ENCODE data around the gene SRRM4.

The SRRM4 gene

DNA sequence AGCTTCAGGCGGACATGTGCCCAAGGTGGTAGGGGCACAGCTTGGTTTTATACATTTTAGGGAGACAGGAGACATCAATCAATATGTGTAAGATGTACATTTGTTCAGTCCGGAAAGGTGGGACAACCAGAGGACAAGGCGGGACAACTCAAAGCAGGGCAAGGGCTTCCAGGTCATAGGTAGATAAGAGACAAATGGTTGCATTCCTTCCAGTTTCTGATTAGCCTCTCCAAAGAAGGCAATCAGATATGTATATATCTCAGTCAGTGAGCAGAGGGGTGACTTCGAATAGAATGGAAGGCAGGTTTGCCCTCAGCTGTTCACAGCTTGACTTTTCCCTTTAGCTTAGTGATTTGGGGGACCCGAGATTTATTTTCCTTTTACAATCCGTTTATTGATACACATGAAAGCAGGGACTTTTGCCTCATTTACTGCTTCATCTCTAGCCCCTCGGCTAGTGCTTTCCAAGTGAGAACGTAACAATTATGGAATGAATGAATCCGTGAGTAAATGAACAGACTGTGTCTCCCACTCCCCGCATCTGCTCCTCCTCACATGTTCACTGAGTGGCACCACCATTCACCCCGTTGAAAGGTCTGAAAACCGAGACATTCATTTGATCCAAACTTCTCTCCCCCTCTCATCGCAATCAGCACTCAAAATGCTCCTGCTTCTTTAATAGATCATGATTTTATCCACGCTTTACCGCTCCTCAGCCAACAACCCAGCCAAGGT is 190.5 kb downstream of the SRRM4 start:
- no peak for DNase-seq

DNA sequence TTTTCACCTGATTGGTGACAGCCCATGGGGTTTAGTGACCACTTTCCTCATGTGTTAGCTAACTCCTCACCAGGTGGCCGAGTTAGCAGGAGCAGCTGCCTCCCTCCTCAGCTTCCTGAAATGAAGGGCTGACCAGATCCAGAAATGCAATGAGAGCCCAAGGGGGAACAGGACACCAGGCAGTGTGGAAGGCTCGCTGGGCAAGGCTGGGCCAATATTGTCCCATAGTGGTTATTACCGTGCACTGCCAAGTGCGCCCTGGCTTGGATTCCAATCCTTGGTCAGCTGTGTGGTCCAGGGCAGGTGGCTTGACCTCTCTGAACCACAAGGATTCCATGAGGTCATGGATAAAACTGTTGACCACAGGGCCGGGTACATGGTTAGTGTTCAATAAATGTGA is 193.7 kb downstream of the SRRM4 start:
- no peak for DNase-seq

DNA sequence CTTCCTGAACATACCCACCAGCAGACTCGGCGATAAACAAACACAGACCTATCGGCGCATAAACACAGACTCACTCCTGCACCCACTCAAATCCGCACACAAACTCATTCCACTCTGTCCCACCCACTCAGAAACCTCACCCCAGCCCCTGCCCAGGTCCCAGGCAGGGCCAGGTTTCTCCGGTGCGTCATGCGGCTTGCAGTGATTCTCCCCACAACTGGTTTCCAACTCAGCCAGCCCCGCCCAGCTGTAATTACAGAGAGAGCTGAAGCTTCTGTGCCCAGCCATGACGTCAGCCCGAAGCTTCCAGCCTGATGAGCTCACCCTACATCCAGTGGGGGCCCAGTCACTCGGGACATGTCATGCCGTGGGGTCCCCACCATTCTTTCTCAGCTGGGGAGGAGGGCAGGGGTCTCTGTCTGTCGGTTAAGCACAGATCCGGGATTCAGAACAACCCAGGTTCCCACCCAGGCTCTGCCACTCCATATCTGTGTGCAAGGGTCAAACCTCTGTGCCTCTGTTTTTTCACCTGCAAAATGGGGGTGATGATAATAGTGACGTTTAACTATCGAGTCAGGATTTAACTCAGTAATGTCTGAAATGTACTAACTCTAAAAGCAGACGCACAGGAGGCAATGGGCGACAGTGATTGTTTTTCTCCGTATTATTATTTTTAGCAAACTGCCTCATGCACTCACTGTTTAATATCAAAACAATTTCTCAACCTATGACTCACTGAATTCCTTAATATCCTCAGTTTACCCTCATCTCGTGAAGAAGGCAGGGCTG is 195.1 kb downstream of the SRRM4 start:
- DNase-seq: no peak

DNA sequence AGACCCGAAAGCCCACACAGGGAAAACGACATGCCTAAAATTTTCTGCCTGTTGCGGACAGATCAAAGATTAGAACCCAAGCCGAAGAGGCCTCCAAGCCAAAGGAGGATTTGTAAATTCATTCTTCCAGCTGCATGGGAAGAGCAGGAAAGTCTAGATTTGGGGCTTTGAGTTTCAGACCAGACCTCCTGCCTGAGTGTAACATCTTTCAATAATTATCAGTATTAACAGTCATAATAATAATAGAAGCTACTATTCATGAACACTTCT is 195.7 kb downstream of the SRRM4 start:
- no peak for DNase-seq

DNA sequence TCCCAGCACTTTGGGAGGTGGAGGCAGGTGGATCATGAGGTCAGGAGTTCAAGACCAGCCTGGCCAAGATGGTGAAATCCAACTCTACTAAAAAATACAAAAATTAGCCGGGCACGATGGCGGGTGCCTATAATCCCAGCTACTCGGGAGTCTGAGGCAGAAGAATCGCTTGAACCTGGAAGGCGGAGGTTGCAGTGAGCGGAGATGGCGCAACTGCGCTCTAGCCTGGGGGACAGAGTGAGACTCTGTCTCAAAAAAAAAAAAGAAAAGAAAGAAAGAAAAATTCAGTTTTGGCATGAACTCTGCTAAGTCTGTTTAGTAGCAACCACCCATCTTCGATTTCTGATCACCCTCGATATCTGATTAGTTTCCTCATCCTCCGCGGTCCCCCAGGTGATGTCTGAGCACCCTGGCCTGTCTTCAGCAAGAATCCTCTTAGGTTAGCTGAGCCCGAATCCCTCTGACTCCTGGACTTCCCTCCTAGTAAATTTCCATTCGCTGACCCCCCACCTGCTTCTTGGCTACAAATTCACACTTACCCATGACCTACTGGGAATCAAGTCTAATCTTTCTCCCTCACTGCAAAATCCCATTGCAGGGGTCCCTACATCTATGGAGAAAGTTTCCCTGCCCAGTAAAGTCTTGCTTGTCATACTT is 196.5 kb downstream of the SRRM4 start:
- no peak for DNase-seq

DNA sequence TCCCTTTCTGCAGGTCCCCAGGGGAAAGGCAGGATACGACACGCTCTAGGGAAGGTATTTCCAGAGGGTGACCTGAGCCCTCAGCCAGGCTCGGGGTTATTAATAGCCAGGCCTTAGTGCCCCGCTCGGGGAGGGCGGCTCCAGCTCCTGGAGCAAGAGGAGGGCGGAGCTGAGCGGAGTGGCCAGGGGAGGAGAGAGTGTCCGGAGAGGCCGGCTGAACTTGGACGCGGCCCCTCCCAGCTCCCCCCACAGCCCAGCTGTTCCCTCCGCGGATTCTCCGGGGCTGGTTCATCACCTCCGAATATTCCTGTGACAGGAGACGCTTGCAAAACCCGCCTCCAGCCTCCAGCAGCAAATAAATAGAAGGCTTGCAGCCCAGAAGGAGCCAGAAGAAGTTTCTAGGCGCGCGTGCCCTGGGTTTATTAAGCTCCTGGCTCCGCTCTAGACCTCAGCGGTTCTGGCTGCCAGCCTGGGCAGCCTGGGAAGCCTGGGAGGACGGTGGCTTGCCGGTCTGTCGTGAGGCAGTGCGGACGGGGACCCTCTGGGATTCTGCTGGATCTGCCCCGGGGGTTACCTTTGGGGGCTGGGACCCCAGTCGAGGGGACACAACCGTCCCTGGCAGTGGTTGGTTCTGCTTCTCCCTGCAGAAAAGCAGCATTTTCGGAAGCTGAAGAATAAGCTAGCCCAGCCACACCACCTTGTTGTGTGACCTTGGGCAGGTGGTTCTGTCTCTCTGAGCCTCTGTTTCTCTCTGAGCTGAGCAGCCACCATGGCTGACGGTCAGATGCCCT is 197.4 kb downstream of the SRRM4 start, which contains the start of gene HSPB8:
Gene HSPB8, plus strand, starts transcription at position 388 of the 791 bp plus-strand sequence. Its CDS starts 382 bp downstream, at position 770.
- DNase-seq: no peak

DNA sequence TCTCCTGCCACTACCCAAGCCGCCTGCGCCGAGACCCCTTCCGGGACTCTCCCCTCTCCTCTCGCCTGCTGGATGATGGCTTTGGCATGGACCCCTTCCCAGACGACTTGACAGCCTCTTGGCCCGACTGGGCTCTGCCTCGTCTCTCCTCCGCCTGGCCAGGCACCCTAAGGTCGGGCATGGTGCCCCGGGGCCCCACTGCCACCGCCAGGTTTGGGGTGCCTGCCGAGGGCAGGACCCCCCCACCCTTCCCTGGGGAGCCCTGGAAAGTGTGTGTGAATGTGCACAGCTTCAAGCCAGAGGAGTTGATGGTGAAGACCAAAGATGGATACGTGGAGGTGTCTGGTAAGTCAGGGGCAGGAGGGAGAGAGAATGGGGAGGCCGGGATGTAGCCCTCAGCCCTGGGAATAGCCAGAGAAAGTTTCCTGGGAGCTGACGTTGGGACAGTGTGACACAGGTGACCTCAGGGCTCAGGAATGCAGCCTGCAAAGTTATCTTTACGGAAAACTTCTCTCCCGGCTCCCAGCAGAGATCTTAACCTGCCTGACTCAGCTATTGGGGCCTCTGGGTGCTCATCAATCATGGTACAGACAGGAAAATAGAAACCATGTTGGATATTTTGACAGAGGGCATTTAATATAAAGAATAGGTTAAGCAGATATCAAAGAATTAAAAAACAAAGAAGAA is 198.1 kb downstream of the SRRM4 start:
- no peak for DNase-seq

DNA sequence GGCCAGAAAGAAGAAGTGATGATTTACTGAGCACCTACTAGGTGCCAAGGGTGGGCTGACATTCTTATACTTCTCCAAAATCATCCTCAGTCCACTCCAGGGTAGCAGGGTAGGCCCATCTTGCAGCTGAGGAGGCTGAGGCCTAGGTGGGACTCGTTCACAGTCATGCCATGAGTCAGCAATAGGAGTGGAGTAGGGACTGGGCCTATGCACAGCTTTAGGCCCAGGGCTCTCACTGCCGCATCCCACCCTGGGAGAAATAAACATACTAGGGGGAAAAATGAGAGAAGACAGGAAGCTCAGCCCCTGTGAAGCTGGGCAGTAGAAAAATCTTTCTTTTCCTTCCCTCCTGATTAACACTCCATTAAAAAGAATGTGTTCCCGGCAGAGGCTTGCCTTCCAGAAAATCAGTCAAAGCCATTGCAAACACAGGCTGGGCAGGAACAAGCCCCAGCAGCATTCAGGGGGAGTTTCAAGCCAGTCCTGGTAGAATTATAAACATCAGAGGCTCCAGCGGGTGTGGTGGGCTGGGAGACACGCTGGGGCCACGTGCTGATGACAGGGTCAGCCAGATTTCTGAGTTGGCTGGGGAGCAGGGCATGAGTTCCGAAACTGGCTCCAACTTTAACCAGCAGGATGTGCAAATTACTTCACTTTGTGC is 199.2 kb downstream of the SRRM4 start:
- DNase-seq: no peak

DNA sequence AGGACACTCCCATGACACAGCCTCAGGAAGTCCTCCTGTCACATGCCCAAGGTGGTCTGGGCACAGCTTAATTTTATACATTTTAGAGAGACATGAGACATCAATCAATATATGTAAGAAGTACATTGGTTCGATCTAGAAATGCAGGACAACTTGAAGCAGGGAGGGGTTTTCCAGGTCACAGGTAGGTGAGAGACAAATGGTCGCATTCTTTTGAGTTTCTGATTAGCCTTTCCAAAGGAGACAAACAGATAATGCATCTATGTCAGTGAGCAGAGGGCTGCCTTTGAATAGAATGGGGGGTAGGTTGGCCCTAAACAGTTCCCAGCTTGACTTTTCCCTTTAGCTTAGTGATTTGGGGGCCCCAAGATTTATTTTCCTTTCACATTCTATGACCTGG is 199.9 kb downstream of the SRRM4 start:
- DNase-seq: no peak

DNA sequence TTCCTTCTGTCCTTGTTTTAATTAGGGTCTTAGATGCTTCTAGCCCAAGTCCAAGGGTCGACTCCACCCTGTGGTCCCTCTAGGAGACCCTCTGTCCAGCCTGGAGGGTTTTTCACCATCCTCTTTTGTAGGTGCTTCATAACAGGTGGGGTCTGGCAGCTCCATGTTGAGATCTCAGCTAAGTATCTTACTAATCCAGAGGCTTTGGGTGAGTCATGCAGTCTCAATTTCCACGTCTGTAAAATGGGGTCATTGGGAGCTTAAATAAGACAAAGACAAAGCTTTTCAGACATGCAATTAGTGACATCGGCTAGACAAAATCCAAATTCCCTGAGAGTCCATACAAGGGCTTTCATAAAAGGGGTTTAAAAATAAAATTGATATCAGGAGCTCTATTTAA is 200.6 kb downstream of the SRRM4 start:
- DNase-seq: no peak

DNA sequence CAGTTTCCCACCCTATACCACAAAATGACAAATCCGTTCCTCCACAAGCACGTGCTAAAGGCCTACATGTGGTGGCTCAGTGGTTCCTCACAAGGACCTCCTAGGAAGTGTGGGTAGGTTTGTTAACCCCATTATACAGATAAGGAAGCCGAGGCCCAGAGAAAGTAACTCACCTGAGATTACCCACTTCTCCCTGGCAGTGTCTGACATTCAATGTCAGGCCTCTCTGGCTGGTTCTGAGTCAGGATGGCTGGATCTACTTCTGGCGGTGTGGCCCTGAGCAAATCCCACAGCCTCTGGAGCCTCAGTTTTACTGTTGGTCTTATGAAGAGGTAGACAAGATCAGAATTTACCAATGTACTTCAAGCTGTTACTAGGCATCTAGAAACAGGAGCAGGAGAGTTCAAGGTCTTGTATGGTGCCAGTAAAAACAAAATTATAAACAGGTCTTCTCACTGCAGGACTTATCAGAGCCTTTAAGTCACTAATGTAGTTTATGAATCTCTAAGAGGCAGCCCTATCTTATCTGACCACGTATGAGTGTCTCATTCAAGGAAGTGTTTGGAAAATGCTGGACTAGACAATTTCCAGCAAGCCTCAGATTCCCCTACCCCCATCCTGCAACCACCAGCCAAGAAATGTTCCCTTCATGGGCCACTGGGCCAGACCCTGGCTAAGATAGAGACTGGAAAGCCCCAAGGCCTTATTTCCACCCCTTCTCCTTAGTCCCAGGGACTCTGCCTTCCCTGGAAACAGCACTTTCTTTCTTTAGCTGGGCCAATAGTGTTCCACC is 201.6 kb downstream of the SRRM4 start:
- no peak for DNase-seq

DNA sequence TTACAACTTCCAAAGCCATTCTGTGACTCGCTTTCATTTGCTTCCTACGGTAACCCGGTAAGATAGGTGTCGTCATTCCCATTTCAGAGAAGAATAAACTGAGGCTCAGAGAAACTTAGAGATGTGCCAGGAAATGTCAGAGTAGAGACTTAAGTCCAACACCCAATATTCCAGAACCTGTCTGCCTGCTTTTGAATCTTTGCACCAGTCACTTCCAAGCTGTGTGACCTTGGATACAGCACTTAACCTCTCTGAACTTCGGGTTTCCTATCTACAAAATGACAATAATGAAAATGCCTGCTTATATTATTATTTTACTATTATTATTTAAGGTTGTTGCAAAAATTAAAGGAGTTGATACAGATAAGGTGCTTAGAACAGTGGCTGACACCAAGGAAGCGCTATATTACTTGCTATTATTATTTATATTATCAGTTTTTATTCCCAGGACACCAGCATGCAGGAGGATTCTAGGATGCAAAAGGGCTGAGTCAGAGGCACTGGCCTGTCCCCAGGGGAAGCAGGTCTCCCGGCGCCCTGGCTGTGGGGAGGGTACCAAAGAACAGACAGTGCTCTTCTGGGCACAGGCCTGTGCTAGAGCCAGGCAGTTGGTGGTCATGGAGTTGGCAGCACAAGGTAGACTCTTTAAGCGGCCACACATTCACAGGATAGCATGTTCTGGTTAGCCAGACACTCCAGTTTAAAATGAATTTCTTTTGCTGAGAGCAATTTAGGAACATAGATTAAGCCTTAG is 202.8 kb downstream of the SRRM4 start:
- DNase-seq: no peak

DNA sequence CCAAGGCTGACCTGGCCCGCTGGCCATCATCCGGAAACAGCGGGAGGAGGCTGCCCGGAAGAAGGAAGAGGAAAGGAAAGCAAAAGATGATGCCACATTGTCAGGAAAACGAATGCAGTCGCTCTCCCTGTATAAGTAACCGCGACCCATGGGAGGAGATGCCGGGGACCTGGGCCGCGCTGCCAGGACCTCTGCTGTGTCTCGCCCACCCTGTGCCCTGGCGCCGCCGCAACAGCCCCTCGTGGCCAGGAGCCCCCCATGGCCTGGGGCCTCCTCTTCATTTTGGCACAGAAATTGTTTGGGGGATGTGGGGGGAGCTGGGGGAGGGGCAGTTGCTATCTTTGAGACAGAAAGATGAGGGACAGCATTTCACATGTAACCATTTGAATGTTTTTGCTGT is 213.9 kb downstream of the SRRM4 start:
- no peak for DNase-seq

DNA sequence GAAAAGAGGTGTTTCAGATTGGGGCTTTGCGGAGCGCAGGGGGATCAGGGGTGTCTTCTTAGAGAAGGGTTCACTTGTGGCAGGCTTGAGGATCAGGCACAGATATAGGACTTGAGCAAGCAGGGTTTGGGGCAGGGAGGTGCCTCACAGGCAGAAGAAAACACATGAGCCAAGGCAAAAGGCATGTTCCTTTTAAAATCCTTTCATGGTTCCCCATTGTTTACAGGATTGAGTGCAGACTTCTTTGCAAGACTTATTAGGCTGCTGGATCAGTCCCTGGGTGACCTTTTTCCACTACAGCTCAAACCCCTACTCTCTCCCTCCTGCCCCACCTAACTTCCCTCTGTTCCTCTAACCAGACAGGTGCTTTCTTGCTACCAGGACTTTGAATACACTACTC is 217.1 kb downstream of the SRRM4 start:
- no peak for DNase-seq

DNA sequence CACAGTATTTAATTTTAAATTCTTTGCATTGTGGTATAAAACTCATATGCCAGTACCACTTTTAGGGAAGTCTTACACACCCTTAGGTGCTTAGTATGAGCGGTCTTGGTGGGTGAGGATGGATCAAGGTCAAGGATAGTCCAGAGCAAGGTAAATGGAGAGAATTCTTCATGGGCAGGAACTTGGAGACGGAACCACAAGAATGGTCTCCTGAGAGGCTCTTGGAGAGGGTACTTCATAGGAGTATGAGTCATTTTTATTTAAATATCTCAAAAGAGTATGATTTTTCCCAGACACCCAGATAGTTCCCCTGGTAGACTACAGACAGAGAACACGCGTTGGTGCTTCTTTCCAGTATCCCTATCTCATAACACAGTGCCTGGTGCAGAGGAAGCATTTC is 219.3 kb downstream of the SRRM4 start:
- DNase-seq: no peak

DNA sequence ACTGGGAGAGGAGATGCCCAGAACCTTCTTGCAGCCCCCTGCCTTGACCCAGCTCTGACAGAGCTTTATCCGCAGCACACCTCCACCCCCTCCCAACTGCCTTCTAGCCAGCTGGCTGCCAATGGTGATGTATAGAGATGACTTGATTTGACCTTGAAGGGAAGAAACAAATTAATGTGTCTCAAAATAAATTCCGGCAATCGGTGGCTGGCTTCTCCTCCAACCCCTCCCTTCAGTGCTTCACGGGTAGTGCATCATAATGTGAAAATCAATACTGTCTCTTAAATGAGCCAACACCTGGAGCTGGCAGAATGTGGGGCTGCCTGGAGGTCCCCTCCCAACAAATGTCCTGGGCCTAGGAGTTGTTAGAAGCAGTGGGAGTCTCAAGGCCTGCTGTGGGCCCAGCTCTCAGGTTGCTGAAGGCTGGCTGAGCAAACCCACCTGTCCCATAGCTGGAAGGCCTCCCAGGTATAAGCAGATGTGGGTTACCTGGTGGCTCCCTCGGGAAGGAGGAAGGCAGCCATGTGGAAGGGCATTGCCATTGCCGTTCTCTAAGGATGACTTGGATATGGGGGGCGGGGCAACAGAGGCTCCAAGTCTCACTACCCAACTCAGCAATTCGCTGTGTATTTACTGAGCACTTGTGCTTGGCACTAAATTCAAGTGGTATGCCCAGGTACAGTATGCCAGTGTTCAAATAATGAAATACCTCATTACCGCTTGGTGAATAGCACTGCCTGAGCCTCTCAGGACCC is 220.6 kb downstream of the SRRM4 start:
- no peak for DNase-seq

DNA sequence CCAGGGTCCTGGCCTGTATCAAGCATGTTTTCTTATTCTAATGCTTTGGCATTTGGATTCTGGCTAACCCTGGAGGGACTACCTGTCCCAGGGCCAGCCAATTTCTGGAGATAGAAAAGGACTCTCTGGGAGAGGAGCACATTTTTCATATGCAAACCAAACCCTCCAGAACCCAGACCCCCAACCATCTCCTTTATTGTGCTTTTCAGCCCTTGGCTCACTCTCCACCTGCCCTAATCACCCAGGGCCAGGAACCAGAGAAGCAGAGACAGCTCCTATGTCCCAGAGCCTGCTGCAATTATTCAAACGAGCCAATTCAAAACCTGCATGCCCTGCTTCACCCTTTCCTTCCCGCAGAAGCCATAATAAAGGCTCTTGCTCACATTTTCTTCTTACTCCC is 221.2 kb downstream of the SRRM4 start:
- DNase-seq: no peak

DNA sequence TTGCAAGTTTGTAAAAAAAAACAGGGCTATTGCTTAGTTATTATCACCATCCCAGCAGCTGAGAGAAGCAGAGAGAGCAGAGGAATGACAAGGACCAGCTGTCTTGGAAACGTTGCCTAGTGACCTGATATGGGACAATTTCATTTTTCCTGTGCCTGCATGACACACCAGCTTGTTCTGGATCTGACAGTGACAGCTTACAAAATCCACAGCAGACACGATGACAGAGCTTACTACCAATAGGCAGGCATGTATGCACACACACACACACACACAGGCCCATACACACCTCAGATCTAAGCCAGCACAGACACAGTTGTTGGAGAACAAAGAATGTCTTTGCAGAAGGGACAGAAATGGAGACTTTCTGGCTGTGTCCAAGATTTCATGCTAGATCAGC is 222.8 kb downstream of the SRRM4 start:
- no peak for DNase-seq

DNA sequence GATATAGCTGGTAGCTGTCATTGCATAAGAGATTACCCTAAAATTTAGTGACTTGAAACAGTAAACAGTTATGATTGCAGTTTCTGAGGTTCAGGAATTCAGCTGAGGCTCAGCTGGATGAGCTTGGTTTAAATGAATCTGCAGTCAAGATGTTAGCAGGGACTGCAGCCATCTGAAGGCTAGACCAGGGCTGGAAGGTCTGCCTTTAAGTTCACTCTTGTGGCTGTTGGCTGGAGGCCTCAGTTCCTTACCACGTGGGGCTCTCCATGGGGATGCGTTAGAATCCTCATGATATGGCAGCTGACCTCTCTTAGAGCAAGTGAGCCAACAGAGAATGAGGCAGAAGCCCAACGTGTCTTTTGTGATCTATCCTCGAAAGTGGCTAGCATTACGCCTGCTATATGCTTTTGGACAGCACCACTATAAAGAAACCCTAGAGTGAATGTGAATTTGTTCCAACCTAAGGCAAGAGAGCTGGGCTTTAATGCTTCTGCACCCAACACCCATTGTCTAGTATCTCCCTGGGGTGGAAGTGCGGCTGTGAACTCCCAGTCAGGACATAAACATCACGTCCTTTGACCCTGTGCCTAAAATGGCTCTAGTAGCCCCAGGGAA is 223.4 kb downstream of the SRRM4 start:
- no peak for DNase-seq
